Activated CD4-positive, alpha-beta T cell treated with anti-CD3 and anti-CD28 coated beads, Interleukin-2, amount 50 U/mL, for 16 hours (primary cell): ENCODE results near the gene ZNF775.
A peak's percentile ranks its signal among the peaks of the same experiment; 100 is the strongest.

Source experiments
- DNase-seq: peaks from one replicate; pipeline ENCODE4 v3.0.0-alpha.2; 2020

ZNF775 gene

GRCh38 chr7:150402671-150403321 is 23.7 kb downstream of the ZNF775 start:
- no peak for DNase-seq

- DNase-seq: no peak
These were observed 24.4 kb downstream of the ZNF775 start for GRCh38 chr7:150403376-150404171.

DNA sequence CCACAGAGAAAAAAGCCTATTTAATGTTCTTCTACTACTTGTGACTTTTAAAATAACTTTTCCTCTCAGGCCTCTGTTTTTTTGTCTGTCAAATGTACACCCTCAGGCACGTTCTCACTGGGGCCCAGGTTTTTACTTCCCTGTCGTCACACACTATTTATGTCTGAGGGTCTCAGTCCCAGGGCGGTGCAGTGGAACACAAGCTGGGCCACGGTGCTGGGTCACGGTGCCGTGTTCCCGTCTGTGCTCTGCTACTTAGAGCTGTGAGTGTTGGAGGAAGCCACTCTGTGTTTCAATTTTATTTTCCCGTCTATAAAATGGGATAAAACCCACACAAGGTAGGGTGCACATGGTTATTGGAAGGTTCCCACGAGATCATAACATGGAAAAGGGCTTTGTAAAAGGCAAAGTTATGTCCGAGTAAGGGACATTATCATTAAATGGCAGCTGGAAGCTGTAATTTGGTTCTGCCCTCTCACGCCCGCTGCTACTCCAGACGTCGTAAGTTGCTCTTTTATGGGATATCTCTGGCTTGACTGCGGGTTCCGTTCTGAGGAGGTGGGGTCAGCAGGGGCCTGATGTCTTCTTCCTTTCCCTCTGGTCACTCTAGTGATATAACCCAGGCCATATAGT is 25.2 kb downstream of the ZNF775 start:
- no peak for DNase-seq

- DNase-seq: peak; percentile 85
These were observed 25.9 kb downstream of the ZNF775 start for GRCh38 chr7:150404805-150405583.

- peak; percentile 46 for DNase-seq
These were observed 26.6 kb downstream of the ZNF775 start for GRCh38 chr7:150405584-150406311.

DNA sequence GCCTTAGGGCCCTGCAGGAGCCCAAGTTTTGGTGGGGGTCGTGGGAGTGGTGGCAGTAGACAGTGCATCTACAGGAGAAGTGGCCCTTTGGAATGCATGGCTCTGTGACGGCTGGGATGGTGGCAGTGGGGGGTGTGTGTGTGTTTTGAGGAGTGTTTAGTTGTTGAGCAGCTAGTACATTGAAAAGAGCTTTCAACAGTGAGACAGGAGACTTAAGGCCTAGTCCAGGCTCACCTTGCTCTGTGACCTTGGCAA is 27.1 kb downstream of the ZNF775 start:
- DNase-seq: no peak

- DNase-seq: peak; percentile 77
These were observed 27.7 kb downstream of the ZNF775 start for GRCh38 chr7:150406567-150407421.

GRCh38 chr7:150407588-150408392 is 28.7 kb downstream of the ZNF775 start:
- DNase-seq: no peak

- DNase-seq: no peak
These were observed 29.5 kb downstream of the ZNF775 start for GRCh38 chr7:150408393-150409299.

DNA sequence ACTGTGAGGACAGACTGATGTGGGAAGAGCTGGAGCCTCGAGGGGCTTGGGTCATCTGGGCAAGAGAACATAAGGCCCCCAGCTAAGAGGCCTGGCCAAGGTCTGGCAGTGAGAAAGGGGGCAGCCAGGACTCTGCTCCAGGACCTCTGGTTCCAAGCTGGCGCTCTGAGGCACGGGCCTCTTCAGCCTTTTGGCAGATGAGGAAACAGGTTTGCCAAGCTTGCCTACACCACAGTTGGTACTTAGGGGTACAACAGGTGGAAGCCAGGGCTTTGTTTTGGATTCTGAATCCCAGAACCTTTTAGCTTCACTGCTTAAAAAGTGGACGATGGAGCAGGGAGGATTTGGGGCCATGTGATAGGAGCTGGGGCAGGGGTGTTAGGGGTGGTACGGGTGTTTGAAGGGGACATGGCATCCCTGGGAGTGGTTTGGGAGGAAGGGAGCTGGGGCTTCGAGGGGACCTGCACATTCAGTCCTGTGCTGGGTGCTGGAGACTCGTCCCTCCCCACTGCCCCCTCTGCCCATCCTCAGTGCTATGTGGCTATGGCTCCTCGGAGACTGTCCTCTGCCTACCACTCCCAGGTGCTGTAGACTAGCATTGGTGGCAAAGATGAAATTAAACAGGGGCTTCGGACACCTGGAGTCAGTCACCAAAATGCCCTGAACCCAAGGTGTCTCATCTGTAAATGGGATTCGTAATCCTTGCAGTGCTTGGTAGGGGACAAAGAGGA is 30.3 kb downstream of the ZNF775 start:
- DNase-seq: no peak

DNA sequence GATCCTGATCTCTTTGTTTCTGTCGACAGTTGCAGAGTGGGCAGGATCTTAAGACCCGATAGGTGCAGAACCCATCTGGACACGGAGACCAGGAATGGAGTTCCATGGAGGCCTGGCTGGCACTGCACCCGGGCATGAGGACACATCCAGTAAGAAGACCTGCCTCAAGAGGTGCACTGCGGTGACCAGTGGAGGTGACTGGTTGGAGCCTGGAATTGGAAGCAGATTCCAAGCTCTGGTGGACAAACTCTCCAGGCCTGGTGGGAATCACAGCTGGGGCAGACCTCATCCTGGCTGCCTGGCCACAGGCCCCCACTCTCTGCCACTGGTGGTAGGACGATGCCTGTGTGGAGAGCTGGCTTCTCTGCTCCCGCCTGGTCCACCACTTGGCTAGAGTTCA is 31.0 kb downstream of the ZNF775 start:
- DNase-seq: no peak

- no peak for DNase-seq
These were observed 31.7 kb downstream of the ZNF775 start for GRCh38 chr7:150410680-150411346.

DNA sequence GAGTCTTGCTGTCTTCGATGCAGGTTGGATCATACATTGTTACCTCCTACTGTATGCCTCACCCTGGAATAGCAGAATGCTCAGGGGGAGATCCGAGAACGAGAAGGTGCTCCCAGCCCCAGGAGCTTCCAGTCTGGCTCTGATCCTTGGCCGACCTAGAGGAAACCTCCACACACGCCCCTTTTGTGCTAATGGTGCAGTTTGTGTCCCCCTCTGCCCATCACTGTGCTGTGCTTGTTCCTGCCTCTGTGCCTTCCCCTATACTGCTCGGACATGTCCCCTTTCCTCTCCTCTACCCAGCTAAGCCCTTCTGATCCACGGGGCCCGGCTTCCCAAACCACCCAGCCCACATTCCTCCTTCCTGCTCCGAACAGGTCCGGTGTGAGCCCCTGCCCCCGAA is 32.5 kb downstream of the ZNF775 start:
- DNase-seq: no peak

DNA sequence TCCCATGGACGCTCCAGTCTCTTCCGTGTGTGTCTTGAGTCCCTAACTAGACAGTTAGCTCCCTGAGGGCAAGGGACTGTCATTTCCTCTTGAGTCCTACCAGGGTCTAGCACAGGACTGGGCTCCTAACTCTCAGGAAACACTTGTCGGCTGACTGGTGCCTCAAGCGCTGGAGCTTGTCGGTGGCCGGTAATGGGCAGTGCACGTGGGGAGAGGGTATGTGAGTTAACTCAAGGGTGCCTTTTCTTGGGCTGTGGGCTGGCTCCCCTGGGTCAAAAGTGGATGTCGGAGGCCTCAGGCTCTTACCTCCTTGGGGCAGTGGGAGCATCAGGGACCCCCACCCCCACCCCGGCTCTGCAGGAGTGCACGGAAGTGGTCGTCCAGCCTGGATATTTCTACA is 32.9 kb downstream of the ZNF775 start:
- DNase-seq: no peak

DNA sequence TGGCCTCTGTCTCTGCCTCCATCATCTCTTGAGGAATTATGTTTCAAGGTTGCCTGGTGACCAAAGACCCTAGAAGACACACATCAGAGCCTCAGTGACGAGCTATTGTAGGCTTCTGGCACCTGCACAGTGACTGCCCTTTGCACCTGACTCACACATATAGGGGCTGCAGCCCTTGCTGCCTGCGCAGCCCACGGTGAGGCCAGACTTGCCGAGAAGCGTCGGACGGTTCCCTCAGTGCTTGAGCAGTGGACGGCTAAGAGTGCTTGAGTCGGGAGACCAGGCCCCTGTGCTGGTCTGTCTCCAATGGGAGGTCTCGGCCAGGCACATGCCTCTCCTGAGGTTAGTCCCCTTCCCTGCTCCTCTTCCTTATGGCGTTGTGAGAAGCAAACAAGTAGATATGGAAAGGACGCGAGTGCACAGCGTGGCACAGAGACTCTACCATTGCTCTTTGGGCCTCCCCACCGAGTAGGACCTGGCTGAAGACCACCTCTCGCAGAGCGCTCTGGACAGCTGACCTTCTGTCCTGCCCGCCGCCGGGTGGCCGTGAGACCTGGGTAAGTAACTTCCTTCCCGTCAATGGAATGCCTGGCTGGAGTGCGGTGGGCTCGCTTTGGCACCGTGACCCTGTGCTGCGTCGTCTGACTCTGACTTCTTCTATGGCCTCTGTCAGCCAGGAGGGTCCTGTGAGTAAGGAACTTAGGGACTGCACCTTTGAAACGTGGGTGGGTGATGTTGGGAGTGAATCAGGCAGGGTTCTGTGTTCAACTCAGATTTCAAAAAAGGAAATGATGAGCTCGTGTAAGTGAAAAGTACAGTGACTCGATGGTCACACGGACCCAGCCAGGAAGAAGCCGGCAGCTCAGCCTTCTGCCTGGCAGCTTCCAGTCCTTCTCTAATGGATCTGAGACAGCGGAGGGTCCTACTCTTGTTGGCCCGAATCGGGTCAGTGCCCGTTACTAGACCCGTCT is 33.7 kb downstream of the ZNF775 start:
- DNase-seq: no peak

DNA sequence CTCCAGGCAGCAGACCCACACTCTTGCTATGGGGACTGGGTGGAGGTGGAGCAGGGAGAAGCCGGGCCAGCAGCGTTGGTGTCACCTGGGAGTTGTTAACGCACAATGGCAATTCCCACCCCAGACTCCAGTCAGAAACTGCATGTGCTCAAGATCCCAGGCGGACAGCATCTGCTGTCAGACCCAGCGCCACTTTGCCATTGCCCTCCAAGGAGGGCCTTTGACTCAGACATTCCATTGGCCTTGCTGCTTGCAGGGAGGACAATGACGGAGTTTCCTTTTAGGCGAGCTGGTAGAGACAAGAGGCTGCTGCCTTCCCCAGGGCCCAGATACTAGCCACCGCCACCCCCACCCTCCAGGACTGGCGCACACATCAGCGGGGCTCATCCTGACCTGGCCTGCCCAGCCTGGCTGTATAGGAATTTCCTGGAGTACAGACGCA is 34.5 kb downstream of the ZNF775 start:
- DNase-seq: no peak
